HepG2 (cell line): ENCODE results near the gene CACNA1I. TPM values are rescaled to one million over a fixed set of nuclear protein-coding genes. Genes with fewer than 3 reads are reported as not detected.

Experiments
- AHR ChIP-seq: IDR thresholded peaks from 2 replicates; pipeline ENCODE4 v1.6.1; 2018; ENCODE audit warnings: missing genetic modification reagents, missing compliant biosample characterization
- ETV5 ChIP-seq: IDR thresholded peaks from 2 replicates; pipeline ENCODE4 v1.6.1; 2018; ENCODE audit warnings: missing biosample characterization, missing genetic modification reagents, inconsistent platforms, borderline replicate concordance
- GZF1 ChIP-seq: sonication (generic); formaldehyde crosslinking; IDR thresholded peaks from 2 replicates; pipeline ENCODE4 v1.5.1; 2020; ENCODE audit warnings: mild to moderate bottlenecking, missing genetic modification reagents
- JUN ChIP-seq: sonication (generic); formaldehyde crosslinking; IDR thresholded peaks from 2 replicates; pipeline ENCODE4 v1.4.0; 2020; ENCODE audit warnings: mild to moderate bottlenecking, missing genetic modification reagents
- MEIS2 ChIP-seq: sonication (generic); formaldehyde crosslinking; IDR thresholded peaks from 2 replicates; pipeline ENCODE4 v1.9.0; 2021; ENCODE audit warnings: mild to moderate bottlenecking, missing genetic modification reagents
- NCOA1 ChIP-seq: sonication (generic); formaldehyde crosslinking; IDR thresholded peaks from 2 replicates; pipeline ENCODE4 v1.9.0; 2021; ENCODE audit warnings: missing genetic modification reagents
- POGZ ChIP-seq: sonication (generic); formaldehyde crosslinking; IDR thresholded peaks from 2 replicates; pipeline ENCODE4 v1.4.0; 2020; ENCODE audit warnings: mild to moderate bottlenecking, missing genetic modification reagents
- SCMH1 ChIP-seq: sonication (generic); formaldehyde crosslinking; IDR thresholded peaks from 2 replicates; pipeline ENCODE4 v1.9.0; 2021; ENCODE audit warnings: missing genetic modification reagents, mild to moderate bottlenecking, borderline replicate concordance
- SIX4 ChIP-seq: sonication (generic); formaldehyde crosslinking; IDR thresholded peaks from 2 replicates; pipeline ENCODE4 v1.4.0; 2020; ENCODE audit warnings: missing genetic modification reagents
- TAF1 ChIP-seq: sonication (generic); formaldehyde crosslinking; IDR thresholded peaks from 2 replicates; pipeline ENCODE4 v1.4.0; 2020; ENCODE audit warnings: missing genetic modification reagents
- TOPORS ChIP-seq: sonication (generic); formaldehyde crosslinking; IDR thresholded peaks from 2 replicates; pipeline ENCODE4 v1.8.0; 2023; ENCODE audit warnings: mild to moderate bottlenecking, missing genetic modification reagents
- ZNF136 ChIP-seq: sonication (generic); formaldehyde crosslinking; IDR thresholded peaks from 2 replicates; pipeline ENCODE4 v1.8.1; 2022; ENCODE audit warnings: low read depth, mild to moderate bottlenecking, moderate library complexity, missing genetic modification reagents
- ZNF20 ChIP-seq: sonication (generic); formaldehyde crosslinking; IDR thresholded peaks from 2 replicates; pipeline ENCODE4 v1.4.0; 2020; ENCODE audit warnings: mild to moderate bottlenecking, moderate library complexity, missing genetic modification reagents
- ZNF230 ChIP-seq: sonication (generic); formaldehyde crosslinking; IDR thresholded peaks from 2 replicates; pipeline ENCODE4 v1.4.0; 2020; ENCODE audit warnings: mild to moderate bottlenecking, missing genetic modification reagents
- ZNF501 ChIP-seq: sonication (generic); formaldehyde crosslinking; IDR thresholded peaks from 2 replicates; pipeline ENCODE4 v1.5.1; 2020; ENCODE audit warnings: mild to moderate bottlenecking, moderate library complexity, missing genetic modification reagents
- ZNF547 ChIP-seq: sonication (generic); formaldehyde crosslinking; IDR thresholded peaks from 2 replicates; pipeline ENCODE4 v1.5.1; 2020; ENCODE audit warnings: mild to moderate bottlenecking, missing genetic modification reagents
- ZNF788 ChIP-seq: sonication (generic); formaldehyde crosslinking; IDR thresholded peaks from 2 replicates; pipeline ENCODE4 v1.5.0; 2020; ENCODE audit warnings: mild to moderate bottlenecking, missing genetic modification reagents, borderline replicate concordance
- polyA plus RNA-seq, 8 experiments: library from polyadenylated mRNA; depleted of rRNA in 3 of 8; stranded (reverse) in 7 of 8; unstranded in 1 of 8; fragments of >200 nt; fragmentation: Illumina TruSeq in 4 of 8; extraction: Trizol in 4 of 8; gene quantifications; 2 replicates each; pipeline versions ENCODE4 v1.2.1 to v1.2.3, GENCODE V29; 2011 to 2016; ENCODE audit warnings: low read depth in 4 of 8, missing spikeins in 1 of 8, mixed read lengths in 1 of 8; ENCODE audit not compliant: insufficient read depth in 1 of 8
- total RNA-seq, 5 experiments: library from RNA; depleted of rRNA; stranded (reverse); fragments of >200 nt; fragmentation: Illumina TruSeq; extraction: Trizol; gene quantifications; 2 replicates each; pipeline ENCODE4 v1.2.3, GENCODE V29; 2016; ENCODE audit warnings: low read depth in 1 of 5
- TF ChIP-seq, protein P1 (sequence below): sonication (generic); formaldehyde crosslinking; IDR thresholded peaks from 2 replicates; pipeline ENCODE4 v1.8.0; 2022; ENCODE audit warnings: mild to moderate bottlenecking, missing genetic modification reagents
- TF ChIP-seq, protein P2 (sequence below): sonication (generic); formaldehyde crosslinking; IDR thresholded peaks from 2 replicates; pipeline ENCODE4 v1.8.1; 2023; ENCODE audit warnings: mild to moderate bottlenecking, inconsistent platforms, moderate library complexity, missing genetic modification reagents, borderline replicate concordance
- TF ChIP-seq, protein P3 (sequence below): sonication (generic); formaldehyde crosslinking; IDR thresholded peaks from 2 replicates; pipeline ENCODE4 v1.4.0; 2020; ENCODE audit warnings: mild to moderate bottlenecking, missing genetic modification reagents
- TF ChIP-seq, protein P4 (sequence below): sonication (generic); formaldehyde crosslinking; IDR thresholded peaks from 2 replicates; pipeline ENCODE4 v1.5.0; 2020; ENCODE audit warnings: mild to moderate bottlenecking, missing genetic modification reagents

The CACNA1I gene
- total and polyA plus RNA-seq, 2 of the 13 experiments (the other 11 are each of a cell fraction or from before 2014, with no cell fraction given): not detected

DNA sequence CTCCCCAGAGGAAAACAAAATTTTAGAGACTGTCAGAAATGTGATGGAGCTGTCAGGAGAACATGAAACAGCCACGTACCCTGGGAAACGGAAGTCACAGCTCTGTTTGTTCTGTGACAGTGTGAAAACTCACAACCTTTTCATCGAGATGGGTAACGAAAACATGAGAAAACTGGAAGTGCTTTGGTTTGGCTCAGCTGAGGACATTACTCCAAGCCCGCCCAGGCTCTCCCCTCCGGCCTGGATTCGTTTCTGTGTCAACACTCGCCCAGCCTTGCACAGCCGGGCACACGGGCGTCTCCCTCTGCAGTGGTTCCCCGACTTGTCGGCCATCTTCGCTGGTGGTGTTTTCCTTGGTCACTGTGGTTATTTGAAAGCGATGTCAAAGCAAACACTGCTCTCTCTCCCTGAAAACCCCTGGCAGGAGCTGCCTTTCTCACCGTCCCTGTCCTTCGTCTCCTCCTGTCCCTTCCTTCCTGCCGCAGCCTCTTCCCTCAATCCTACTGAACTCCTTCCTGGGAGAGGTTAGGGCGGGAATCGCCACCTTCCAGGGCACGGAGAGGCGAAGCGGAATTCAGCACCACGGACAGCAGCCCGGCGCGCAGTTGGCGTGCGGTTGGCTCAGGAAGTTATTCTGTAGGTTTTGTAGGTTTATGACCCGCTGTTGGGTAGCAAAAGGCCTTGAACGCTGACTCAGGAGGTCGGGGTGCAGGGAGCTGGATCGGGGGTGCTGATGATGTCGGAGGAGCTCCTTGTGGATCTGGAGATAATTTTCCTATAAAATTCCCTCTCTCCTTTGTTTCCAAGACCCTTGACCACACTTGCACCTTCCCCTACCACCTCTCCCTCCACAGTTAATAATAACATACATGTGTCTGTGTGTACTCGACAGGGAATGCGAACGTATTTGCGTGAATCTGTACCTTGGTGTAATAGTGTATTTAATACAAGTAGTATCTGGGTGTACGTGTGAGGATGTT is 24.9 kb upstream of the CACNA1I start (continued):
- TF ChIP-seq, protein P1, sequence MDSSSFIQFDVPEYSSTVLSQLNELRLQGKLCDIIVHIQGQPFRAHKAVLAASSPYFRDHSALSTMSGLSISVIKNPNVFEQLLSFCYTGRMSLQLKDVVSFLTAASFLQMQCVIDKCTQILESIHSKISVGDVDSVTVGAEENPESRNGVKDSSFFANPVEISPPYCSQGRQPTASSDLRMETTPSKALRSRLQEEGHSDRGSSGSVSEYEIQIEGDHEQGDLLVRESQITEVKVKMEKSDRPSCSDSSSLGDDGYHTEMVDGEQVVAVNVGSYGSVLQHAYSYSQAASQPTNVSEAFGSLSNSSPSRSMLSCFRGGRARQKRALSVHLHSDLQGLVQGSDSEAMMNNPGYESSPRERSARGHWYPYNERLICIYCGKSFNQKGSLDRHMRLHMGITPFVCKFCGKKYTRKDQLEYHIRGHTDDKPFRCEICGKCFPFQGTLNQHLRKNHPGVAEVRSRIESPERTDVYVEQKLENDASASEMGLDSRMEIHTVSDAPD (CRISPR knock-in tag): no peak
- no peak for TF ChIP-seq ZNF20 (CRISPR knock-in tag)
- TF ChIP-seq ZNF501 (CRISPR knock-in tag): no peak
- peak; percentile 94 for TF ChIP-seq MEIS2
- peak; percentile 86; the same call in 1 of the 2 replicates for TF ChIP-seq SIX4 (CRISPR knock-in tag)
- TF ChIP-seq GZF1: no peak
- peak; percentile 85 for TF ChIP-seq ZNF788
- TF ChIP-seq, protein P2, sequence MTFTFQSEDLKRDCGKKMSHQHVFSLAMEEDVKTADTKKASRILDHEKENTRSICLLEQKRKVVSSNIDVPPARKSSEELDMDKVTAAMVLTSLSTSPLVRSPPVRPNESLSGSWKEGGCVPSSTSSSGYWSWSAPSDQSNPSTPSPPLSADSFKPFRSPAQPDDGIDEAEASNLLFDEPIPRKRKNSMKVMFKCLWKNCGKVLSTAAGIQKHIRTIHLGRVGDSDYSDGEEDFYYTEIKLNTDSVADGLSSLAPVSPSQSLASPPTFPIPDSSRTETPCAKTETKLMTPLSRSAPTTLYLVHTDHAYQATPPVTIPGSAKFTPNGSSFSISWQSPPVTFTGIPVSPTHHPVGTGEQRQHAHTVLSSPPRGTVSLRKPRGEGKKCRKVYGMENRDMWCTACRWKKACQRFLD (CRISPR knock-in tag): peak; percentile 58; the same call in 1 of the 2 replicates
- TF ChIP-seq SCMH1 (CRISPR knock-in tag): no peak
- TF ChIP-seq AHR (CRISPR knock-in tag): peak; percentile 90; the same call in 1 of the 2 replicates
- TF ChIP-seq, protein P3, sequence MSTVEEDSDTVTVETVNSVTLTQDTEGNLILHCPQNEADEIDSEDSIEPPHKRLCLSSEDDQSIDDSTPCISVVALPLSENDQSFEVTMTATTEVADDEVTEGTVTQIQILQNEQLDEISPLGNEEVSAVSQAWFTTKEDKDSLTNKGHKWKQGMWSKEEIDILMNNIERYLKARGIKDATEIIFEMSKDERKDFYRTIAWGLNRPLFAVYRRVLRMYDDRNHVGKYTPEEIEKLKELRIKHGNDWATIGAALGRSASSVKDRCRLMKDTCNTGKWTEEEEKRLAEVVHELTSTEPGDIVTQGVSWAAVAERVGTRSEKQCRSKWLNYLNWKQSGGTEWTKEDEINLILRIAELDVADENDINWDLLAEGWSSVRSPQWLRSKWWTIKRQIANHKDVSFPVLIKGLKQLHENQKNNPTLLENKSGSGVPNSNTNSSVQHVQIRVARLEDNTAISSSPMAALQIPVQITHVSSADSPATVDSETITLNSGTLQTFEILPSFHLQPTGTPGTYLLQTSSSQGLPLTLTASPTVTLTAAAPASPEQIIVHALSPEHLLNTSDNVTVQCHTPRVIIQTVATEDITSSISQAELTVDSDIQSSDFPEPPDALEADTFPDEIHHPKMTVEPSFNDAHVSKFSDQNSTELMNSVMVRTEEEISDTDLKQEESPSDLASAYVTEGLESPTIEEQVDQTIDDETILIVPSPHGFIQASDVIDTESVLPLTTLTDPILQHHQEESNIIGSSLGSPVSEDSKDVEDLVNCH (CRISPR knock-in tag): peak; percentile 60; the same call in 1 of the 2 replicates
- TF ChIP-seq JUN (CRISPR knock-in tag): no peak
- TF ChIP-seq TAF1: no peak
- TF ChIP-seq ZNF230 (CRISPR knock-in tag): no peak; the same call in 1 of the 2 replicates
- peak; percentile 54; the same call in 1 of the 2 replicates for TF ChIP-seq ZNF136 (CRISPR knock-in tag)
- peak; percentile 37; the same call in 1 of the 2 replicates for TF ChIP-seq ETV5 (CRISPR knock-in tag)
- TF ChIP-seq, protein P4, sequence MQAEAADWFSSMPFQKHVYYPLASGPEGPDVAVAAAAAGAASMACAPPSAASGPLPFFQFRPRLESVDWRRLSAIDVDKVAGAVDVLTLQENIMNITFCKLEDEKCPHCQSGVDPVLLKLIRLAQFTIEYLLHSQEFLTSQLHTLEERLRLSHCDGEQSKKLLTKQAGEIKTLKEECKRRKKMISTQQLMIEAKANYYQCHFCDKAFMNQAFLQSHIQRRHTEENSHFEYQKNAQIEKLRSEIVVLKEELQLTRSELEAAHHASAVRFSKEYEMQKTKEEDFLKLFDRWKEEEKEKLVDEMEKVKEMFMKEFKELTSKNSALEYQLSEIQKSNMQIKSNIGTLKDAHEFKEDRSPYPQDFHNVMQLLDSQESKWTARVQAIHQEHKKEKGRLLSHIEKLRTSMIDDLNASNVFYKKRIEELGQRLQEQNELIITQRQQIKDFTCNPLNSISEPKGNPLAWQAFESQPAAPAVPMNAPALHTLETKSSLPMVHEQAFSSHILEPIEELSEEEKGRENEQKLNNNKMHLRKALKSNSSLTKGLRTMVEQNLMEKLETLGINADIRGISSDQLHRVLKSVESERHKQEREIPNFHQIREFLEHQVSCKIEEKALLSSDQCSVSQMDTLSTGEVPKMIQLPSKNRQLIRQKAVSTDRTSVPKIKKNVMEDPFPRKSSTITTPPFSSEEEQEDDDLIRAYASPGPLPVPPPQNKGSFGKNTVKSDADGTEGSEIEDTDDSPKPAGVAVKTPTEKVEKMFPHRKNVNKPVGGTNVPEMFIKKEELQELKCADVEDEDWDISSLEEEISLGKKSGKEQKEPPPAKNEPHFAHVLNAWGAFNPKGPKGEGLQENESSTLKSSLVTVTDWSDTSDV (CRISPR knock-in tag): 0 out of 2 replicates have a peak, but pooled peaks have one; percentile 79
- peak; percentile 33; the same call in 1 of the 2 replicates for TF ChIP-seq ZNF547
- TF ChIP-seq NCOA1 (CRISPR knock-in tag): no peak
- no peak for TF ChIP-seq POGZ (CRISPR knock-in tag)
- peak; percentile 26; the same call in 1 of the 2 replicates for TF ChIP-seq TOPORS (CRISPR knock-in tag)
